GM18505 (cell line): ENCODE measurements around the gene ZBTB7C.
"Not testable (repeated sequence)": the region's sequence is repeated elsewhere in the genome, so short reads cannot be mapped to it uniquely, and the experiment has no call there.

ENCODE experiments used
- ATAC-seq: cut with Tn5 transposase; IDR thresholded peaks from one replicate; pipeline ENCODE4 v1.9.1; 2021; ENCODE audit not compliant: unreplicated experiment
- POLR2A ChIP-seq: IDR thresholded peaks from 4 replicates; pipeline ENCODE4 v1.6.1; 2011; ENCODE audit warnings: borderline replicate concordance; ENCODE audit not compliant: insufficient read depth, insufficient read length; ENCODE audit errors: extremely low read depth

ZBTB7C gene

GRCh38 chr18:48436907-48437306 is 27.7 kb upstream of the ZBTB7C start:
- no peak for TF ChIP-seq POLR2A
- no peak for ATAC-seq

GRCh38 chr18:48434382-48434781 is 25.2 kb upstream of the ZBTB7C start:
- ATAC-seq: not testable (repeated sequence)

GRCh38 chr18:48433541-48433940 is 24.4 kb upstream of the ZBTB7C start:
- no peak for ATAC-seq
- TF ChIP-seq POLR2A: no peak

- TF ChIP-seq POLR2A: no peak
- ATAC-seq: no peak
These were observed 21.0 kb upstream of the ZBTB7C start for GRCh38 chr18:48430150-48430549.

- ATAC-seq: no peak
- TF ChIP-seq POLR2A: no peak
These were observed 19.4 kb upstream of the ZBTB7C start for GRCh38 chr18:48428475-48429177.

GRCh38 chr18:48422947-48423378 is 13.8 kb upstream of the ZBTB7C start:
- no peak for ATAC-seq
- no peak for TF ChIP-seq POLR2A

GRCh38 chr18:48419277-48420022 is 10.3 kb upstream of the ZBTB7C start:
- no peak for ATAC-seq

GRCh38 chr18:48418539-48419276 is 9.5 kb upstream of the ZBTB7C start:
- TF ChIP-seq POLR2A: no peak
- ATAC-seq: no peak

More at GRCh38 chr18:48419277-48420022, 10.3 kb upstream of the ZBTB7C start:
- TF ChIP-seq POLR2A: no peak

- TF ChIP-seq POLR2A: no peak
- no peak for ATAC-seq
These were observed 8.8 kb upstream of the ZBTB7C start for GRCh38 chr18:48417985-48418384.

- ATAC-seq: no peak
- no peak for TF ChIP-seq POLR2A
These were observed 4.2 kb upstream of the ZBTB7C start for GRCh38 chr18:48413342-48413741.

- TF ChIP-seq POLR2A: no peak
- ATAC-seq: no peak
These were observed 3.3 kb upstream of the ZBTB7C start for GRCh38 chr18:48412339-48412929.

- ATAC-seq: peak; percentile 94
- no peak for TF ChIP-seq POLR2A
These were observed 1.1 kb upstream of the ZBTB7C start for GRCh38 chr18:48410095-48410920.
